KMS-11 (cell line): ENCODE results near the gene AMMECR1L.
"Not testable (repeated sequence)": the region's sequence is repeated elsewhere in the genome, so short reads cannot be mapped to it uniquely, and the experiment has no call there.

Experiments used
- H2AFZ ChIP-seq: fragments of 200-600 bp; sonication (generic); 2 replicates; pipeline ENCODE4 v1.6.1; 2016; ENCODE audit warnings: antibody characterized with exemption, mixed run types, low read depth
- H3K27ac ChIP-seq: fragments of 200-600 bp; sonication (generic); 2 replicates; pipeline ENCODE4 v1.6.1; 2016; ENCODE audit warnings: mild to moderate bottlenecking, mixed run types
- H3K27me3 ChIP-seq: fragments of 200-600 bp; sonication (generic); 2 replicates; pipeline ENCODE4 v1.6.1; 2017; ENCODE audit warnings: mild to moderate bottlenecking, low read depth, mixed run types, moderate library complexity; ENCODE audit not compliant: insufficient read depth
- H3K36me3 ChIP-seq: fragments of 200-600 bp; sonication (generic); 2 replicates; pipeline ENCODE4 v1.6.1; 2017; ENCODE audit warnings: mild to moderate bottlenecking, mixed run types; ENCODE audit not compliant: insufficient read depth
- H3K4me1 ChIP-seq: fragments of 200-600 bp; sonication (generic); 2 replicates; pipeline ENCODE4 v1.6.1; 2016; ENCODE audit warnings: mild to moderate bottlenecking, low read depth, mixed run types; ENCODE audit not compliant: poor library complexity, severe bottlenecking
- H3K4me2 ChIP-seq: fragments of 200-600 bp; sonication (generic); 2 replicates; pipeline ENCODE4 v1.7.0; 2016; ENCODE audit warnings: mild to moderate bottlenecking, mixed run types
- H3K4me3 ChIP-seq: fragments of 200-600 bp; sonication (generic); IDR thresholded peaks from 2 replicates; pipeline ENCODE4 v1.6.1; 2017; ENCODE audit warnings: low read depth, low read length, mixed read lengths; ENCODE audit not compliant: insufficient read depth
- H3K79me2 ChIP-seq: fragments of 200-600 bp; sonication (generic); 2 replicates; pipeline ENCODE4 v1.6.1; 2016; ENCODE audit warnings: low read depth, mixed run types; ENCODE audit not compliant: insufficient read depth
- H3K9ac ChIP-seq: fragments of 200-600 bp; sonication (generic); 2 replicates; pipeline ENCODE4 v1.6.1; 2016; ENCODE audit warnings: mild to moderate bottlenecking, mixed run types
- H4K20me1 ChIP-seq: fragments of 200-600 bp; sonication (generic); 2 replicates; pipeline ENCODE4 v1.6.1; 2016; ENCODE audit warnings: mild to moderate bottlenecking, mixed run types; ENCODE audit not compliant: insufficient read depth
- CTCF ChIP-seq: fragments of 200-600 bp; sonication (generic); conservative IDR thresholded peaks from 2 replicates; pipeline ENCODE4 v1.6.1; 2017; ENCODE audit warnings: low read depth, mild to moderate bottlenecking, antibody characterized with exemption, low read length, moderate library complexity, mixed read lengths

Gene AMMECR1L

GRCh38 chr2:127834951-127835350 lies 50.8 kb downstream of the AMMECR1L start:
- Histone ChIP-seq H3K4me2 (no peak overlapping the region), H3K27me3 (no peaks in the 10 kb centered on the region)

GRCh38 chr2:127829845-127830246 lies 55.9 kb downstream of the AMMECR1L start:
- TF ChIP-seq CTCF, result no peak
- Histone ChIP-seq H3K9ac (peak overlapping the region; percentile 56; the same call in 1 of the 2 replicates), H4K20me1 (no peaks in the 10 kb centered on the region), H3K27me3 (no peaks in the 10 kb centered on the region), H2AFZ (peak overlapping the region; percentile 55), H3K4me3 (peak overlapping the region; percentile 56), H3K79me2 (no peaks in the 10 kb centered on the region), H3K4me2 (peak overlapping the region; percentile 90), H3K36me3 (no peaks in the 10 kb centered on the region), H3K4me1 (peaks cover 52% of the 10 kb centered on the region), H3K27ac (peak overlapping the region; percentile 97)

More at GRCh38 chr2:127834951-127835350, 50.8 kb downstream of the AMMECR1L start:
- H3K36me3 ChIP-seq, result no peaks in the 10 kb centered on the region
- no peaks in the 10 kb centered on the region for H3K79me2 ChIP-seq
- no peak overlapping the region for H2AFZ ChIP-seq
- H3K27ac ChIP-seq, result no peak overlapping the region
- TF ChIP-seq CTCF, result no peak
- H3K9ac ChIP-seq, result no peak overlapping the region
- peaks cover 34% of the 10 kb centered on the region for H3K4me1 ChIP-seq
- no peaks in the 10 kb centered on the region for H4K20me1 ChIP-seq
- H3K4me3 ChIP-seq, result no peak overlapping the region

GRCh38 chr2:127826708-127827107 lies 59.0 kb downstream of the AMMECR1L start:
- peaks cover 34% of the 10 kb centered on the region for H3K4me1 ChIP-seq
- not testable (repeated sequence) for H3K27ac ChIP-seq, H3K4me3 ChIP-seq, H4K20me1 ChIP-seq, H3K27me3 ChIP-seq, H3K36me3 ChIP-seq, H3K79me2 ChIP-seq, H2AFZ ChIP-seq, H3K9ac ChIP-seq, H3K4me2 ChIP-seq

- Histone ChIP-seq H4K20me1 (no peaks in the 10 kb centered on the region), H3K9ac (no peak overlapping the region), H3K4me1 (peaks cover 28% of the 10 kb centered on the region), H3K4me2 (no peak overlapping the region), H3K79me2 (no peaks in the 10 kb centered on the region), H3K27ac (no peak overlapping the region), H3K4me3 (no peak overlapping the region), H2AFZ (no peak overlapping the region), H3K36me3 (no peaks in the 10 kb centered on the region), H3K27me3 (no peaks in the 10 kb centered on the region)
- TF ChIP-seq CTCF, result no peak
Measured at GRCh38 chr2:127826047-127826446, 59.7 kb downstream of the AMMECR1L start.

- no peak for TF ChIP-seq CTCF
- H3K27ac ChIP-seq, result no peak overlapping the region
Measured at GRCh38 chr2:127820080-127820668, 65.6 kb downstream of the AMMECR1L start.

More at GRCh38 chr2:127820080-127820668, 65.6 kb downstream of the AMMECR1L start:
- Histone ChIP-seq H3K4me1 (no peaks in the 10 kb centered on the region), H4K20me1 (no peaks in the 10 kb centered on the region), H3K27me3 (no peaks in the 10 kb centered on the region), H3K4me3 (no peak overlapping the region), H3K4me2 (no peak overlapping the region), H3K79me2 (no peaks in the 10 kb centered on the region), H2AFZ (no peak overlapping the region), H3K36me3 (no peaks in the 10 kb centered on the region), H3K9ac (no peak overlapping the region)
